GM12878 (cell line): ENCODE measurements around the gene SH2B3. TPM values are rescaled to one million over a fixed set of nuclear protein-coding genes. Genes with fewer than 3 reads are reported as not detected.

Experiments used
- ATAC-seq: fragments of 200-7000 bp; cut with Tn5 transposase; 3 replicates; pipeline ENCODE4 v1.9.1; 2020; ENCODE audit warnings: mild to moderate bottlenecking, moderate library complexity
- BruUV-seq: library from RNA; stranded (reverse); fragments of 400-500 nt; replicated peaks from 2 replicates; lab custom pipeline; 2021; lab: Mats Ljungman, UMichigan
- CTCF ChIA-PET: fragments of 300-600 bp; sonication (Branson Sonifier 250); formaldehyde crosslinking; extraction: SDS; loops from one replicate; lab custom pipeline; 2021; ENCODE audit warnings: inconsistent platforms; lab: Yijun Ruan, JAX
- POLR2A ChIA-PET: fragments of 350-600 bp; formaldehyde crosslinking; extraction: SDS; loops from one replicate; lab custom pipeline; 2021; ENCODE audit warnings: inconsistent platforms; lab: Charles Lee
- RAD21 ChIA-PET: fragments of 300-600 bp; sonication (Branson Sonifier 250); formaldehyde crosslinking; loops from one replicate; lab custom pipeline; 2023; ENCODE audit warnings: antibody characterized with exemption; ENCODE audit not compliant: unreplicated experiment; lab: Charles Lee
- SMC1A ChIA-PET: fragments of 300-600 bp; sonication (Branson Sonifier 250); formaldehyde crosslinking; loops from one replicate; lab custom pipeline; 2023; ENCODE audit not compliant: unreplicated experiment, uncharacterized antibody; lab: Charles Lee
- DNase-seq: peaks from one replicate; pipeline ENCODE4 v3.0.0-alpha.2; 2011; ENCODE audit warnings: low read depth, low spot score
- FAIRE-seq: peaks from 3 replicates; lab custom pipeline; 2011; peaks lifted over from hg19 to GRCh38; lab: Jason Lieb, UNC
- H2AFZ ChIP-seq: 2 replicates; pipeline ENCODE4 v1.6.0; 2011; ENCODE audit warnings: low read depth, low read length, control low read depth; ENCODE audit not compliant: control insufficient read depth
- H3K27ac ChIP-seq: 2 replicates; pipeline ENCODE4 v1.5.1; 2011; ENCODE audit warnings: control low read depth; ENCODE audit not compliant: control insufficient read depth, insufficient read depth
- H3K27me3 ChIP-seq, 2 experiments: replicated peaks in 1 of 2; 2 replicates each; pipeline versions ENCODE4 v1.6.0 to v1.6.1; 2011; ENCODE audit warnings: low read length in 1 of 2; ENCODE audit not compliant: control insufficient read depth in 2 of 2, insufficient read depth in 2 of 2
- H3K36me3 ChIP-seq, 2 experiments: 2 replicates each; pipeline ENCODE4 v1.5.1; 2011; ENCODE audit warnings: low read length in 1 of 2; ENCODE audit not compliant: control insufficient read depth in 2 of 2, insufficient read depth in 2 of 2
- H3K4me1 ChIP-seq: 2 replicates; pipeline ENCODE4 v1.6.1; 2011; ENCODE audit warnings: mild to moderate bottlenecking, low read length, moderate library complexity, mixed read lengths; ENCODE audit not compliant: control insufficient read depth, insufficient read depth
- H3K4me2 ChIP-seq: 2 replicates; pipeline ENCODE4 v1.6.0; 2011; ENCODE audit warnings: control low read depth; ENCODE audit not compliant: control insufficient read depth, insufficient read depth
- H3K4me3 ChIP-seq: fragments of 200-600 bp; sonication (generic); 2 replicates; pipeline ENCODE4 v1.5.1; 2016
- H3K79me2 ChIP-seq: 2 replicates; pipeline ENCODE4 v1.6.0; 2011; ENCODE audit warnings: low read length; ENCODE audit not compliant: control insufficient read depth, insufficient read depth
- H3K9ac ChIP-seq: 2 replicates; pipeline ENCODE4 v1.8.0; 2011; ENCODE audit warnings: low read length, control low read depth, mixed read lengths; ENCODE audit not compliant: control insufficient read depth, insufficient read depth
- H3K9me3 ChIP-seq: replicated peaks from 3 replicates; pipeline ENCODE4 v1.5.1; 2011; ENCODE audit warnings: mild to moderate bottlenecking, low read length; ENCODE audit not compliant: control insufficient read depth, insufficient read depth
- H4K20me1 ChIP-seq: 2 replicates; pipeline ENCODE4 v1.6.0; 2011; ENCODE audit not compliant: control insufficient read depth, insufficient read depth
- CREB1 ChIP-seq: IDR thresholded peaks from 2 replicates; pipeline ENCODE4 v1.6.1; 2012; ENCODE audit warnings: low read depth, mild to moderate bottlenecking, inconsistent platforms
- EP300 ChIP-seq, 2 experiments: fragments of 150-350 bp in 1 of 2; IDR thresholded peaks; 2 replicates each; pipeline ENCODE4 v1.6.1; 2011 to 2012; ENCODE audit warnings: low read depth in 2 of 2, low read length in 2 of 2, borderline replicate concordance in 1 of 2, improper control_type of control experiment in 1 of 2, inconsistent platforms in 1 of 2; ENCODE audit not compliant: control insufficient read depth in 1 of 2
- HDGF ChIP-seq: fragments of 450-650 bp; IDR thresholded peaks from 2 replicates; pipeline ENCODE4 v1.6.1; 2016; ENCODE audit warnings: antibody characterized with exemption
- IKZF2 ChIP-seq, 2 experiments: fragments of 450-650 bp; IDR thresholded peaks; 2 replicates each; pipeline ENCODE4 v1.6.1; 2017; ENCODE audit warnings: mild to moderate bottlenecking in 2 of 2, moderate library complexity in 2 of 2
- MXI1 ChIP-seq: fragments of 150-350 bp; IDR thresholded peaks from 2 replicates; pipeline ENCODE4 v1.6.1; 2011; ENCODE audit warnings: low read depth, mild to moderate bottlenecking, inconsistent platforms, low read length, improper control_type of control experiment
- TCF3 ChIP-seq: IDR thresholded peaks from 2 replicates; pipeline ENCODE4 v1.6.1; 2012; ENCODE audit warnings: low read depth, mild to moderate bottlenecking, low read length, borderline replicate concordance; ENCODE audit not compliant: insufficient read depth
- YBX1 ChIP-seq: fragments of 450-650 bp; IDR thresholded peaks from 2 replicates; pipeline ENCODE4 v1.6.1; 2016; ENCODE audit warnings: antibody characterized with exemption
- ZNF217 ChIP-seq: fragments of 450-650 bp; IDR thresholded peaks from 2 replicates; pipeline ENCODE4 v1.6.1; 2017; ENCODE audit warnings: antibody characterized with exemption, mild to moderate bottlenecking
- ZNF24 ChIP-seq: fragments of 450-650 bp; IDR thresholded peaks from 2 replicates; pipeline ENCODE4 v1.6.1; 2017; ENCODE audit warnings: antibody characterized with exemption, mild to moderate bottlenecking
- ZNF622 ChIP-seq: fragments of 450-650 bp; IDR thresholded peaks from 2 replicates; pipeline ENCODE4 v1.6.1; 2017; ENCODE audit warnings: mild to moderate bottlenecking, inconsistent platforms
- WGBS: methylation state at CpG from one replicate; pipeline ENCODE4 v1.1.6; 2016; ENCODE audit warnings: low lambda C conversion rate; ENCODE audit not compliant: insufficient replicate concordance, insufficient coverage; ENCODE audit errors: missing lambda C conversion rate; 5-methylcytosine and 5-hydroxymethylcytosine counted together
- in situ Hi-C: fragments of 300-500 bp; cut with MboI; formaldehyde crosslinking; loops from 9 replicates; pipeline ENCODE4 v1.14.3; 2018; ENCODE audit warnings: mixed read lengths
- intact Hi-C: fragments of 100-400 bp; cut with micrococcal nuclease; formaldehyde crosslinking; loops from one replicate; pipeline ENCODE4 v1.14.2; 2022; ENCODE audit not compliant: unreplicated experiment
- polyA plus RNA-seq, 11 experiments: library from polyadenylated mRNA; depleted of rRNA in 4 of 11; unstranded in 6 of 11; stranded (reverse) in 5 of 11; fragments of >200 nt; fragmentation: Nextera tagmentation in 4 of 11; fragmentation: Illumina TruSeq in 1 of 11; extraction: Ambion mirVana in 4 of 11; extraction: Trizol in 1 of 11; gene quantifications; 1 replicate in 1 of 11; 2 replicates in 10 of 11; pipeline versions ENCODE4 v1.2.1 to v1.2.3, GENCODE V29; 2011 to 2016; ENCODE audit warnings: inconsistent platforms in 2 of 11, missing spikeins in 2 of 11, low read depth in 1 of 11
- total RNA-seq, 4 experiments: library from RNA; depleted of rRNA in 3 of 4; stranded (reverse); fragments of >200 nt in 3 of 4; fragmentation: Illumina TruSeq in 1 of 4; extraction: Trizol in 1 of 4; gene quantifications; 2 replicates each; pipeline versions ENCODE4 v1.2.1 to v1.2.3, GENCODE V29; 2013 to 2021
- TF ChIP-seq, protein P1 (sequence below): fragments of 450-650 bp; IDR thresholded peaks from 2 replicates; pipeline ENCODE4 v1.6.1; 2017; ENCODE audit warnings: low read depth, mild to moderate bottlenecking, moderate library complexity
- TF ChIP-seq, protein P2 (sequence below): fragments of 450-650 bp; IDR thresholded peaks from 2 replicates; pipeline ENCODE4 v1.6.1; 2017; ENCODE audit warnings: mild to moderate bottlenecking, low read depth, inconsistent platforms; ENCODE audit not compliant: poor library complexity, severe bottlenecking
- TF ChIP-seq, protein P3 (sequence below): IDR thresholded peaks from 2 replicates; pipeline ENCODE4 v1.6.1; 2011; ENCODE audit warnings: low read depth, low read length, improper control_type of control experiment, borderline replicate concordance

The SH2B3 gene
- total and polyA plus RNA-seq, 10 of the 15 experiments (the other 5 are each of a cell fraction or from before 2014, with no cell fraction given), result 5.8 to 46.4 (median 23.3) TPM

DNA sequence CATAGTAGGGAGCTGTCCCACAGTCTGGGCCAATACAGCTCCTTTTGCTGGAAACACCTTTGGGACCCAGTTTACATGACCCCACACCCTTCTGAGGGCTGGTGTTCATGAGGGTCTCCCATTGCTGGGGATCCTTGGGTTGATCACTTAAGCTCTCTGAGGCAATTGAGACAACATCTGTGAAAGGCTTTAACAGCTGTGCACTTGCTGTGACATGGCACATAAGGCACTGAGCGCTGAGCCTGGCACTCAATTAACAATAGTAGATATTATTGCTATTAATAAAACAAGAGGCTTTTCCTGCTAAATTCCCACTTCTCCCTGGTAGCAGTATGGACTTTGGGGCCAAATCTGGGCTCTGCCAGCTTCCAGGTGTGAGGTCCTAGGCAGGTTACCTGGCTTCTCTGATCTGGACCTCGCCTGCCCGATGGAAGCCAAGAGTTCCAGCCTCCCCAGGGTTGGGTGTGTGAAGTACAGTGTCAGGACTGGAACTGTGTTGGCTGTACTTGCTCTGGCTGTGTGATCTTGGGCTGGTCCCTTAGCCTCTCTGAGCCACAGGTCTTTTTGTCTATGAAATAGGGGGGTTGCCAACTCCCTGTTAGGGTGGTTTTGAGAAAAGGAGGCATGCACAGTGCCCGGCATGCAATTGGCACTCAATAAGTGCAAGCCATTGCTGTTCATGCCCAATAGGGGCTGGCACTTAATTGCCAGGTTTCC, 3.1 kb downstream of the SH2B3 start (continued):
- TF ChIP-seq ZNF24 (no peak), TCF3 (no peak), YBX1 (no peak)
- TF ChIP-seq, protein P1, sequence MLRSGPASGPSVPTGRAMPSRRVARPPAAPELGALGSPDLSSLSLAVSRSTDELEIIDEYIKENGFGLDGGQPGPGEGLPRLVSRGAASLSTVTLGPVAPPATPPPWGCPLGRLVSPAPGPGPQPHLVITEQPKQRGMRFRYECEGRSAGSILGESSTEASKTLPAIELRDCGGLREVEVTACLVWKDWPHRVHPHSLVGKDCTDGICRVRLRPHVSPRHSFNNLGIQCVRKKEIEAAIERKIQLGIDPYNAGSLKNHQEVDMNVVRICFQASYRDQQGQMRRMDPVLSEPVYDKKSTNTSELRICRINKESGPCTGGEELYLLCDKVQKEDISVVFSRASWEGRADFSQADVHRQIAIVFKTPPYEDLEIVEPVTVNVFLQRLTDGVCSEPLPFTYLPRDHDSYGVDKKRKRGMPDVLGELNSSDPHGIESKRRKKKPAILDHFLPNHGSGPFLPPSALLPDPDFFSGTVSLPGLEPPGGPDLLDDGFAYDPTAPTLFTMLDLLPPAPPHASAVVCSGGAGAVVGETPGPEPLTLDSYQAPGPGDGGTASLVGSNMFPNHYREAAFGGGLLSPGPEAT, result no peak

DNA sequence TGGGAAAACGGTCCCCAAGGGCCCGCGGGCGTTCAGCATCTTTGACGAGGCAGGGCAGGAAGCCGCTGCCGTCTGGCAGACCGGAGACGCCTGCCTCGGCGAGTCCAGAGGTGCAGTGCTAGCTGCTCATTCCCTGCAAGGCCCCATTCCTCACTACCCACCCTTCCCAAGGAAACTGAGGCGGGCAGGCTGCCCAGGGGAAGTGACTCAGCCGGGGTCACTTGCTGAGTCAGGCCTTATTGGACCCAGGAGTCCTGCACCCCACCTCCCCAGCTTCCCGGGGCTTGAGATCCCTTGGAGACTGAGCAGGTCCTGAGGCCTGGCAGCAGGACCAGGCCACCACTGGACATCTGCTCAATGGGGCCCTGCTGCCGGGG, 3.7 kb downstream of the SH2B3 start:
- ChIA-PET RAD21 (interaction anchor here (0.6 to 19.6 kb wide), 4 partner anchors 11 to 679 kb away, joined by 4 to 804 read pairs (median 20); no protein-coding TSS in a partner anchor), SMC1A (interaction anchor here (2.0 to 22.6 kb wide), 6 partner anchors 12 to 47 kb away, joined by 7 to 605 read pairs (median 40); no protein-coding TSS in a partner anchor), POLR2A (interaction anchor here (0.9 to 13.2 kb wide), 4 partner anchors 10 to 42 kb away, joined by 3 to 188 read pairs (median 38); no protein-coding TSS in a partner anchor), CTCF (interaction anchor here (3.3 to 27.0 kb wide), 4 partner anchors 11 to 42 kb away, joined by 18 to 1117 read pairs (median 32); no protein-coding TSS in a partner anchor)
- no TSS peak for BruUV-seq
- H3K9me3 ChIP-seq, result no peaks in the 10 kb centered on the region
- WGBS, result under 1% methylated on average over 15 of the region's 15 CpGs
- DNase-seq (no peak), FAIRE-seq (no peak), ATAC-seq (no peak)
- no peaks in the 10 kb centered on the region for H3K27me3 ChIP-seq
- TF ChIP-seq EP300 (IDR thresholded peaks at IDR 0.05; ENCODE audit: borderline replicate concordance in 1 of 2, control insufficient read depth in 1 of 2, low read depth in 2 of 2, low read length in 2 of 2) (no peak), CREB1 (no peak), ZNF217 (no peak), MXI1 (no peak), ZNF622 (no peak), HDGF (0 out of 2 replicates have a peak, but pooled peaks have one; percentile 33), IKZF2 (IDR thresholded peaks at IDR 0.05) (0 out of 4 replicates have a peak, but pooled peaks of 1 of the 2 experiments have one; percentile 31)
- TF ChIP-seq, protein P2, sequence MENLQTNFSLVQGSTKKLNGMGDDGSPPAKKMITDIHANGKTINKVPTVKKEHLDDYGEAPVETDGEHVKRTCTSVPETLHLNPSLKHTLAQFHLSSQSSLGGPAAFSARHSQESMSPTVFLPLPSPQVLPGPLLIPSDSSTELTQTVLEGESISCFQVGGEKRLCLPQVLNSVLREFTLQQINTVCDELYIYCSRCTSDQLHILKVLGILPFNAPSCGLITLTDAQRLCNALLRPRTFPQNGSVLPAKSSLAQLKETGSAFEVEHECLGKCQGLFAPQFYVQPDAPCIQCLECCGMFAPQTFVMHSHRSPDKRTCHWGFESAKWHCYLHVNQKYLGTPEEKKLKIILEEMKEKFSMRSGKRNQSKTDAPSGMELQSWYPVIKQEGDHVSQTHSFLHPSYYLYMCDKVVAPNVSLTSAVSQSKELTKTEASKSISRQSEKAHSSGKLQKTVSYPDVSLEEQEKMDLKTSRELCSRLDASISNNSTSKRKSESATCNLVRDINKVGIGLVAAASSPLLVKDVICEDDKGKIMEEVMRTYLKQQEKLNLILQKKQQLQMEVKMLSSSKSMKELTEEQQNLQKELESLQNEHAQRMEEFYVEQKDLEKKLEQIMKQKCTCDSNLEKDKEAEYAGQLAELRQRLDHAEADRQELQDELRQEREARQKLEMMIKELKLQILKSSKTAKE, result no peak
- TF ChIP-seq, protein P3, sequence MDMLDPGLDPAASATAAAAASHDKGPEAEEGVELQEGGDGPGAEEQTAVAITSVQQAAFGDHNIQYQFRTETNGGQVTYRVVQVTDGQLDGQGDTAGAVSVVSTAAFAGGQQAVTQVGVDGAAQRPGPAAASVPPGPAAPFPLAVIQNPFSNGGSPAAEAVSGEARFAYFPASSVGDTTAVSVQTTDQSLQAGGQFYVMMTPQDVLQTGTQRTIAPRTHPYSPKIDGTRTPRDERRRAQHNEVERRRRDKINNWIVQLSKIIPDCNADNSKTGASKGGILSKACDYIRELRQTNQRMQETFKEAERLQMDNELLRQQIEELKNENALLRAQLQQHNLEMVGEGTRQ, result no peak
- no peak overlapping the region for H2AFZ ChIP-seq
- H3K4me3 ChIP-seq, result peak overlapping the region; percentile 96
- H3K4me1 ChIP-seq, result peaks cover 48% of the 10 kb centered on the region
- H3K9ac ChIP-seq, result peak overlapping the region; percentile 95
- peak overlapping the region; percentile 96 for H3K4me2 ChIP-seq
- peaks cover 0 to 4% of the 10 kb centered on the region in 2 experiments; a peak in 3 of 4 replicates for H3K36me3 ChIP-seq
- peaks cover 18% of the 10 kb centered on the region for H4K20me1 ChIP-seq
- H3K27ac ChIP-seq, result peak overlapping the region; percentile 91
- in situ Hi-C loops (no loop called here), intact Hi-C loops (no loop called here)
- peaks cover 86% of the 10 kb centered on the region for H3K79me2 ChIP-seq
